GM23338 (cell line): ENCODE measurements around the gene TGFBR3. TPM values are rescaled to one million over a fixed set of nuclear protein-coding genes. Genes with fewer than 3 reads are reported as not detected.

Experiments
- ATAC-seq: fragments of 200-7000 bp; cut with Tn5 transposase; 3 replicates; pipeline ENCODE4 v1.9.1; 2020
- DNase-seq: peaks from one replicate; pipeline ENCODE4 v3.0.0-alpha.2; 2015; ENCODE audit warnings: low spot score
- H2AFZ ChIP-seq: fragments of 200-600 bp; sonication (generic); 2 replicates; pipeline ENCODE4 v1.8.0; 2016; ENCODE audit warnings: antibody characterized with exemption, mild to moderate bottlenecking, moderate library complexity
- H3F3A ChIP-seq: fragments of 200-600 bp; sonication (generic); replicated peaks from 2 replicates; pipeline ENCODE4 v1.8.0; 2017; ENCODE audit warnings: antibody characterized with exemption, mixed run types, low read depth
- H3K27ac ChIP-seq: fragments of 200-600 bp; sonication (generic); 2 replicates; pipeline ENCODE4 v1.6.1; 2016; ENCODE audit warnings: low read depth
- H3K27me3 ChIP-seq: fragments of 200-600 bp; sonication (generic); 2 replicates; pipeline ENCODE4 v1.8.0; 2016; ENCODE audit warnings: mild to moderate bottlenecking, mixed run types, moderate library complexity; ENCODE audit not compliant: insufficient read depth
- H3K36me3 ChIP-seq: fragments of 200-600 bp; sonication (generic); 2 replicates; pipeline ENCODE4 v1.8.0; 2016; ENCODE audit warnings: mild to moderate bottlenecking; ENCODE audit not compliant: insufficient read depth
- H3K4me1 ChIP-seq: fragments of 200-600 bp; sonication (generic); 2 replicates; pipeline ENCODE4 v1.8.0; 2016; ENCODE audit warnings: mild to moderate bottlenecking, moderate library complexity; ENCODE audit not compliant: insufficient read depth
- H3K4me2 ChIP-seq: fragments of 200-600 bp; sonication (generic); 2 replicates; pipeline ENCODE4 v1.7.1; 2017; ENCODE audit warnings: mixed run types
- H3K4me3 ChIP-seq: fragments of 200-600 bp; sonication (generic); 2 replicates; pipeline ENCODE4 v1.6.1; 2016; ENCODE audit warnings: mixed run types
- H3K79me2 ChIP-seq: fragments of 200-600 bp; sonication (generic); replicated peaks from 2 replicates; pipeline ENCODE4 v1.8.0; 2017; ENCODE audit warnings: mild to moderate bottlenecking; ENCODE audit not compliant: insufficient read depth
- H3K9me2 ChIP-seq: fragments of 200-600 bp; sonication (generic); 2 replicates; pipeline ENCODE4 v1.8.0; 2017; ENCODE audit not compliant: insufficient read depth
- H4K20me1 ChIP-seq: fragments of 200-600 bp; sonication (generic); replicated peaks from 2 replicates; pipeline ENCODE4 v1.8.0; 2017; ENCODE audit warnings: mild to moderate bottlenecking; ENCODE audit not compliant: insufficient read depth
- H3K27ac Mint-ChIP-seq: 2 replicates; pipeline ENCODE4 v1.8.0; 2020; ENCODE audit warnings: inconsistent platforms, mild to moderate bottlenecking, moderate library complexity, mixed read lengths
- H3K27me3 Mint-ChIP-seq: 3 replicates; pipeline ENCODE4 v1.8.0; 2022; ENCODE audit warnings: low read depth, mild to moderate bottlenecking, moderate library complexity, mixed read lengths, inconsistent platforms; ENCODE audit not compliant: insufficient read depth, poor library complexity
- H3K36me3 Mint-ChIP-seq: 3 replicates; pipeline ENCODE4 v1.8.0; 2021; ENCODE audit warnings: low read depth, mild to moderate bottlenecking, inconsistent platforms, moderate library complexity, mixed read lengths
- H3K4me1 Mint-ChIP-seq: 3 replicates; pipeline ENCODE4 v1.8.0; 2020; ENCODE audit warnings: mild to moderate bottlenecking, inconsistent platforms, mixed read lengths
- H3K4me3 Mint-ChIP-seq: 3 replicates; pipeline ENCODE4 v1.8.0; 2021; ENCODE audit warnings: moderate library complexity, mild to moderate bottlenecking, inconsistent platforms, mixed read lengths
- H3K9me3 Mint-ChIP-seq: 3 replicates; pipeline ENCODE4 v1.8.0; 2020; ENCODE audit warnings: moderate library complexity, mild to moderate bottlenecking, inconsistent platforms, mixed read lengths
- CREB1 ChIP-seq: fragments of 250-450 bp; sonication (Bioruptor Pico); IDR thresholded peaks from 2 replicates; pipeline ENCODE4 v1.5.0; 2020; ENCODE audit warnings: low read depth, mild to moderate bottlenecking, moderate library complexity
- ETS1 ChIP-seq: IDR thresholded peaks from 2 replicates; pipeline ENCODE4 v1.6.1; 2016; ENCODE audit warnings: antibody characterized with exemption
- EZH2phosphoT487 ChIP-seq: fragments of 200-600 bp; sonication (generic); IDR thresholded peaks from one replicate; pipeline ENCODE4 v1.8.1; 2018; ENCODE audit warnings: antibody characterized with exemption; ENCODE audit not compliant: unreplicated experiment
- JUNB ChIP-seq: IDR thresholded peaks from one replicate; pipeline ENCODE4 v1.6.1; 2016; ENCODE audit warnings: antibody characterized with exemption; ENCODE audit not compliant: unreplicated experiment
- NANOG ChIP-seq: IDR thresholded peaks from 2 replicates; pipeline ENCODE4 v1.6.1; 2016; ENCODE audit warnings: antibody characterized with exemption, borderline replicate concordance
- POLR2AphosphoS5 ChIP-seq: IDR thresholded peaks from 2 replicates; pipeline ENCODE4 v1.6.1; 2016; ENCODE audit warnings: antibody characterized with exemption, low read depth
- STAT1 ChIP-seq: IDR thresholded peaks from one replicate; pipeline ENCODE4 v1.6.1; 2016; ENCODE audit warnings: antibody characterized with exemption; ENCODE audit not compliant: unreplicated experiment
- ZNF114 ChIP-seq: fragments of 250-450 bp; sonication (Bioruptor Pico); IDR thresholded peaks from 2 replicates; pipeline ENCODE4 v1.5.0; 2020; ENCODE audit warnings: mild to moderate bottlenecking, moderate library complexity
- polyA plus RNA-seq: library from polyadenylated mRNA; unstranded; fragments of >200 nt; fragmentation: Nextera tagmentation; extraction: Ambion mirVana; gene quantifications from 2 replicates; pipeline ENCODE4 v1.2.1, GENCODE V29; 2016
- total RNA-seq: library from RNA; depleted of rRNA; stranded (reverse); fragments of >200 nt; shearing (Covaris generic); gene quantifications from 2 replicates; pipeline ENCODE4 v1.2.3, GENCODE V29; 2014
- TF ChIP-seq, protein P1 (sequence below): IDR thresholded peaks from one replicate; pipeline ENCODE4 v1.6.1; 2018; ENCODE audit warnings: antibody characterized with exemption; ENCODE audit not compliant: unreplicated experiment
- TF ChIP-seq, protein P2 (sequence below): fragments of 250-450 bp; sonication (Bioruptor Pico); IDR thresholded peaks from 2 replicates; pipeline ENCODE4 v1.5.0; 2020; ENCODE audit warnings: mild to moderate bottlenecking, moderate library complexity
- TF ChIP-seq, protein P3 (sequence below), 2 experiments: fragments of 200-600 bp in 1 of 2; sonication (generic) in 1 of 2; conservative IDR thresholded peaks; 2 replicates each; pipeline versions ENCODE4 v1.5.1 to v1.6.1; 2016 to 2017; ENCODE audit warnings: antibody characterized with exemption in 2 of 2, low read depth in 2 of 2, mild to moderate bottlenecking in 2 of 2, moderate library complexity in 1 of 2

Gene TGFBR3
- total and polyA plus RNA-seq, 2 experiments from 2014 or later: 1.7 to 2.9 TPM

DNA sequence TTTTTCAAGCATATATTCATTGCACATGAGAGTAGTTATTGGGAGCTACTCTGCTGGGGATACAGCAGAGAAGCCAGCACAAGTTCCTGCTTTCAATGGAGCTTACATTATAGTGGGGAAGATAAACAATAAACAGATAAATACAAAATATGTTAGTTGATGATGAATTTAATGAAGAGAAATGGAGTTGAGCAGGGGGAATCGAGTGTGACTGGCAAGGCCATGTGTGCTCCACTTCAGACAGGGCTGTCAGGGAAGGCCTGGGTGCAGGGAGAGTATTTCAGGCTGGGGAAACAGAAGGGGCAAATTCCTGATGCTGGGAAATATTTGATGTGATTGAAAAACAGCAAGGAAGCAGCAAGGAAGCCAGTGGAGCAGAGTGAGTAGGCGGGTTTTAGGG, 42.1 kb upstream of the TGFBR3 start:
- no peaks in the 10 kb centered on the region for H3F3A ChIP-seq
- H3K9me2 ChIP-seq: 0 out of 2 replicates have a peak, but pooled peaks cover 3% of the 10 kb centered on the region
- no peak for DNase-seq
- H3K79me2 ChIP-seq: no peaks in the 10 kb centered on the region
- no peak overlapping the region for H3K4me2 ChIP-seq
- no peak for TF ChIP-seq POLR2AphosphoS5
- no peak for TF ChIP-seq ZNF114 (CRISPR knock-in tag)
- TF ChIP-seq STAT1: no peak
- TF ChIP-seq, protein P1, sequence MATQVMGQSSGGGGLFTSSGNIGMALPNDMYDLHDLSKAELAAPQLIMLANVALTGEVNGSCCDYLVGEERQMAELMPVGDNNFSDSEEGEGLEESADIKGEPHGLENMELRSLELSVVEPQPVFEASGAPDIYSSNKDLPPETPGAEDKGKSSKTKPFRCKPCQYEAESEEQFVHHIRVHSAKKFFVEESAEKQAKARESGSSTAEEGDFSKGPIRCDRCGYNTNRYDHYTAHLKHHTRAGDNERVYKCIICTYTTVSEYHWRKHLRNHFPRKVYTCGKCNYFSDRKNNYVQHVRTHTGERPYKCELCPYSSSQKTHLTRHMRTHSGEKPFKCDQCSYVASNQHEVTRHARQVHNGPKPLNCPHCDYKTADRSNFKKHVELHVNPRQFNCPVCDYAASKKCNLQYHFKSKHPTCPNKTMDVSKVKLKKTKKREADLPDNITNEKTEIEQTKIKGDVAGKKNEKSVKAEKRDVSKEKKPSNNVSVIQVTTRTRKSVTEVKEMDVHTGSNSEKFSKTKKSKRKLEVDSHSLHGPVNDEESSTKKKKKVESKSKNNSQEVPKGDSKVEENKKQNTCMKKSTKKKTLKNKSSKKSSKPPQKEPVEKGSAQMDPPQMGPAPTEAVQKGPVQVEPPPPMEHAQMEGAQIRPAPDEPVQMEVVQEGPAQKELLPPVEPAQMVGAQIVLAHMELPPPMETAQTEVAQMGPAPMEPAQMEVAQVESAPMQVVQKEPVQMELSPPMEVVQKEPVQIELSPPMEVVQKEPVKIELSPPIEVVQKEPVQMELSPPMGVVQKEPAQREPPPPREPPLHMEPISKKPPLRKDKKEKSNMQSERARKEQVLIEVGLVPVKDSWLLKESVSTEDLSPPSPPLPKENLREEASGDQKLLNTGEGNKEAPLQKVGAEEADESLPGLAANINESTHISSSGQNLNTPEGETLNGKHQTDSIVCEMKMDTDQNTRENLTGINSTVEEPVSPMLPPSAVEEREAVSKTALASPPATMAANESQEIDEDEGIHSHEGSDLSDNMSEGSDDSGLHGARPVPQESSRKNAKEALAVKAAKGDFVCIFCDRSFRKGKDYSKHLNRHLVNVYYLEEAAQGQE: no peak
- TF ChIP-seq NANOG: no peak
- TF ChIP-seq, protein P2, sequence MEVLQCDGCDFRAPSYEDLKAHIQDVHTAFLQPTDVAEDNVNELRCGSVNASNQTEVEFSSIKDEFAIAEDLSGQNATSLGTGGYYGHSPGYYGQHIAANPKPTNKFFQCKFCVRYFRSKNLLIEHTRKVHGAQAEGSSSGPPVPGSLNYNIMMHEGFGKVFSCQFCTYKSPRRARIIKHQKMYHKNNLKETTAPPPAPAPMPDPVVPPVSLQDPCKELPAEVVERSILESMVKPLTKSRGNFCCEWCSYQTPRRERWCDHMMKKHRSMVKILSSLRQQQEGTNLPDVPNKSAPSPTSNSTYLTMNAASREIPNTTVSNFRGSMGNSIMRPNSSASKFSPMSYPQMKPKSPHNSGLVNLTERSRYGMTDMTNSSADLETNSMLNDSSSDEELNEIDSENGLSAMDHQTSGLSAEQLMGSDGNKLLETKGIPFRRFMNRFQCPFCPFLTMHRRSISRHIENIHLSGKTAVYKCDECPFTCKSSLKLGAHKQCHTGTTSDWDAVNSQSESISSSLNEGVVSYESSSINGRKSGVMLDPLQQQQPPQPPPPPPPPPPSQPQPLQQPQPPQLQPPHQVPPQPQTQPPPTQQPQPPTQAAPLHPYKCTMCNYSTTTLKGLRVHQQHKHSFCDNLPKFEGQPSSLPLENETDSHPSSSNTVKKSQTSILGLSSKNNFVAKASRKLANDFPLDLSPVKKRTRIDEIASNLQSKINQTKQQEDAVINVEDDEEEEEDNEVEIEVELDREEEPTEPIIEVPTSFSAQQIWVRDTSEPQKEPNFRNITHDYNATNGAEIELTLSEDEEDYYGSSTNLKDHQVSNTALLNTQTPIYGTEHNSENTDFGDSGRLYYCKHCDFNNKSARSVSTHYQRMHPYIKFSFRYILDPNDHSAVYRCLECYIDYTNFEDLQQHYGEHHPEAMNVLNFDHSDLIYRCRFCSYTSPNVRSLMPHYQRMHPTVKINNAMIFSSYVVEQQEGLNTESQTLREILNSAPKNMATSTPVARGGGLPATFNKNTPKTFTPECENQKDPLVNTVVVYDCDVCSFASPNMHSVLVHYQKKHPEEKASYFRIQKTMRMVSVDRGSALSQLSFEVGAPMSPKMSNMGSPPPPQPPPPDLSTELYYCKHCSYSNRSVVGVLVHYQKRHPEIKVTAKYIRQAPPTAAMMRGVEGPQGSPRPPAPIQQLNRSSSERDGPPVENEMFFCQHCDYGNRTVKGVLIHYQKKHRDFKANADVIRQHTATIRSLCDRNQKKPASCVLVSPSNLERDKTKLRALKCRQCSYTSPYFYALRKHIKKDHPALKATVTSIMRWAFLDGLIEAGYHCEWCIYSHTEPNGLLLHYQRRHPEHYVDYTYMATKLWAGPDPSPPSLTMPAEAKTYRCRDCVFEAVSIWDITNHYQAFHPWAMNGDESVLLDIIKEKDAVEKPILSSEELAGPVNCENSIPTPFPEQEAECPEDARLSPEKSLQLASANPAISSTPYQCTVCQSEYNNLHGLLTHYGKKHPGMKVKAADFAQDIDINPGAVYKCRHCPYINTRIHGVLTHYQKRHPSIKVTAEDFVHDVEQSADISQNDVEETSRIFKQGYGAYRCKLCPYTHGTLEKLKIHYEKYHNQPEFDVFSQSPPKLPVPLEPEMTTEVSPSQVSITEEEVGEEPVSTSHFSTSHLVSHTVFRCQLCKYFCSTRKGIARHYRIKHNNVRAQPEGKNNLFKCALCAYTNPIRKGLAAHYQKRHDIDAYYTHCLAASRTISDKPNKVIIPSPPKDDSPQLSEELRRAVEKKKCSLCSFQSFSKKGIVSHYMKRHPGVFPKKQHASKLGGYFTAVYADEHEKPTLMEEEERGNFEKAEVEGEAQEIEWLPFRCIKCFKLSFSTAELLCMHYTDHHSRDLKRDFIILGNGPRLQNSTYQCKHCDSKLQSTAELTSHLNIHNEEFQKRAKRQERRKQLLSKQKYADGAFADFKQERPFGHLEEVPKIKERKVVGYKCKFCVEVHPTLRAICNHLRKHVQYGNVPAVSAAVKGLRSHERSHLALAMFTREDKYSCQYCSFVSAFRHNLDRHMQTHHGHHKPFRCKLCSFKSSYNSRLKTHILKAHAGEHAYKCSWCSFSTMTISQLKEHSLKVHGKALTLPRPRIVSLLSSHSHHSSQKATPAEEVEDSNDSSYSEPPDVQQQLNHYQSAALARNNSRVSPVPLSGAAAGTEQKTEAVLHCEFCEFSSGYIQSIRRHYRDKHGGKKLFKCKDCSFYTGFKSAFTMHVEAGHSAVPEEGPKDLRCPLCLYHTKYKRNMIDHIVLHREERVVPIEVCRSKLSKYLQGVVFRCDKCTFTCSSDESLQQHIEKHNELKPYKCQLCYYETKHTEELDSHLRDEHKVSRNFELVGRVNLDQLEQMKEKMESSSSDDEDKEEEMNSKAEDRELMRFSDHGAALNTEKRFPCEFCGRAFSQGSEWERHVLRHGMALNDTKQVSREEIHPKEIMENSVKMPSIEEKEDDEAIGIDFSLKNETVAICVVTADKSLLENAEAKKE (CRISPR knock-in tag): no peak
- no peak for TF ChIP-seq EZH2phosphoT487
- no peak for TF ChIP-seq CREB1 (CRISPR knock-in tag)
- no peak for TF ChIP-seq JUNB
- TF ChIP-seq, protein P3, sequence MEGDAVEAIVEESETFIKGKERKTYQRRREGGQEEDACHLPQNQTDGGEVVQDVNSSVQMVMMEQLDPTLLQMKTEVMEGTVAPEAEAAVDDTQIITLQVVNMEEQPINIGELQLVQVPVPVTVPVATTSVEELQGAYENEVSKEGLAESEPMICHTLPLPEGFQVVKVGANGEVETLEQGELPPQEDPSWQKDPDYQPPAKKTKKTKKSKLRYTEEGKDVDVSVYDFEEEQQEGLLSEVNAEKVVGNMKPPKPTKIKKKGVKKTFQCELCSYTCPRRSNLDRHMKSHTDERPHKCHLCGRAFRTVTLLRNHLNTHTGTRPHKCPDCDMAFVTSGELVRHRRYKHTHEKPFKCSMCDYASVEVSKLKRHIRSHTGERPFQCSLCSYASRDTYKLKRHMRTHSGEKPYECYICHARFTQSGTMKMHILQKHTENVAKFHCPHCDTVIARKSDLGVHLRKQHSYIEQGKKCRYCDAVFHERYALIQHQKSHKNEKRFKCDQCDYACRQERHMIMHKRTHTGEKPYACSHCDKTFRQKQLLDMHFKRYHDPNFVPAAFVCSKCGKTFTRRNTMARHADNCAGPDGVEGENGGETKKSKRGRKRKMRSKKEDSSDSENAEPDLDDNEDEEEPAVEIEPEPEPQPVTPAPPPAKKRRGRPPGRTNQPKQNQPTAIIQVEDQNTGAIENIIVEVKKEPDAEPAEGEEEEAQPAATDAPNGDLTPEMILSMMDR (conservative IDR thresholded peaks at IDR 0.05; ENCODE audit: low read depth in 2 of 2): no peak
- no peak for TF ChIP-seq ETS1
- H3K27ac ChIP-seq: no peak overlapping the region
- Mint-ChIP-seq H3K27me3 (no peaks in the 10 kb centered on the region), H3K4me3 (no peak overlapping the region), H3K4me1 (peaks cover 7% of the 10 kb centered on the region), H3K36me3 (no peaks in the 10 kb centered on the region; the same call in 1 of the 3 replicates), H3K9me3 (no peaks in the 10 kb centered on the region; the same call in 2 of the 3 replicates), H3K27ac (0 out of 2 replicates have a peak overlapping the region, but pooled peaks have one; percentile 21)
- no peaks in the 10 kb centered on the region for H4K20me1 ChIP-seq
- H3K4me3 ChIP-seq: no peak overlapping the region
- H3K4me1 ChIP-seq: no peaks in the 10 kb centered on the region
- H3K27me3 ChIP-seq: no peaks in the 10 kb centered on the region
- no peak overlapping the region for H2AFZ ChIP-seq
- H3K36me3 ChIP-seq: no peaks in the 10 kb centered on the region
- ATAC-seq: no peak
